Measurements from ENCODE around the gene CPE.

CPE gene

DNA sequence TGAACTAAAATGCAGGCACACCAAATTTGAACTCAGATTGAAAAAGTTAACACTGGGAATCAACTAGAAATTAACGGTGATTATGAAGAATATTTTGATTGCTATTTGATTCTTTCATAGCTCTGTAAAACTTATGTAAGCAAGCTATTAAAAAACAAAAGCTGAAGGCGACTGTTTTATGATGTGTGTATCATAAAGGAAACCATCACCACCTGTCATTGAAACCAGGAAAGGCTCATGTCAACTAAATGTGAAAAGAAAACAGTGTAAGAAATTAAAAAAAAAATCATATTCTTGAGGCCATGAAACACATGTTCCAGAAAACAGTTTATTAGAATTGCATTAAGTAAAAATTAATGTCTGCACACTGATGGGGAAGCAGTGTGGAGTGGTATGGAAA, 24.2 kb downstream of the CPE start:
- 100% methylated on average over 1 of the region's 2 CpGs; no CpG with 5 or more reads in 1 of the 2 experiments for WGBS, 2 experiments (ENCODE audit: insufficient coverage in 2 of 2)
- no peak overlapping the region for H3K4me3 ChIP-seq (ENCODE audit: extremely low read depth, insufficient read depth, low read length, poor library complexity, severe bottlenecking)
- H3K27ac ChIP-seq (ENCODE audit: low read depth, low read length, severe bottlenecking): no peak overlapping the region
- H3K4me1 ChIP-seq (ENCODE audit: control insufficient read depth, insufficient read depth, low read length, poor library complexity, severe bottlenecking): no peaks in the 10 kb centered on the region
- no peaks in the 10 kb centered on the region for H3K36me3 ChIP-seq (ENCODE audit: control insufficient read depth, insufficient read depth, low read length)
- no peaks in the 10 kb centered on the region for H3K9me3 ChIP-seq (ENCODE audit: control insufficient read depth, low read length)

DNA sequence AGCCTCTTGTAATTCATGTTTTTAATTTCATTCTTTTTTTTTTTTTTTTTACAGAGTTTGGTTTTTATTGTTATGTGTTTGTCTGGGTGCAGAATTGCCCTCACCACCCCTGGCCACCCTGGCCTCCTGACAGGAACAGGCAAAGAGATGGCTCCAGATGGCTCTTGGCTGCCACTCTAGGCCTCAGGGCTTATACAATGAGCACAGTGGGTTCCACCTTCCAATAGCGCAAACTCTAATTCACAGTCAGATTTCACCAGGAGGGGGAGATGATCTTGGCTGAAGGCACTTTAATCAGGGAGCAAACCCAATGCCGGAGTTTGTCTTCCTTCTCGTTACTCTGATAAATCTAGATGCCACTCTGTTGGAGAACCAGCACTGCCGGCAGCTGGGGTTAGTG, 24.8 kb downstream of the CPE start:
- WGBS, 2 experiments (ENCODE audit: insufficient coverage in 2 of 2): 85 to 100% methylated on average over 1 to 2 of the region's 4 CpGs

DNA sequence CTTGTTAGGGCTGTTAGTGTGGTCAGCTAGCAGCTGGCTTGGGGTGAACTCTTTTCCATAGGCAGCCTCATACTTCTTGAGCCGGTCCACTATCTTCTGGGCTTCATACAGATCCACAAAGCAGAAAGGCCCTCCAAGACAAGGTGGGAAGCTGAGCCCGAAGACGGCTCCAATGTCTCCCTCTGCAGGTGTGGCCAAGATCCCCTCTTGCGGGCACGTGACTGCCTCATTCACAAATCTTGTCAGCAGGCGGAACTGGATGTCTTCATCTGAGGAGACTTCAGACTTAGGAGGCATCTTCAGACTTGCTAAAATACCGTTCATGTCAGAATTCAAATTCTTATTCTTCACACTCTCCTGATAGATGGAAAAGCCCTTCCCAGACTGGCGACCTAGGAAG, 25.3 kb downstream of the CPE start:
- Histone ChIP-seq H3K9me3 (ENCODE audit: control insufficient read depth, low read length) (no peaks in the 10 kb centered on the region), H3K27ac (ENCODE audit: low read depth, low read length, severe bottlenecking) (no peak overlapping the region), H3K36me3 (ENCODE audit: control insufficient read depth, insufficient read depth, low read length) (no peaks in the 10 kb centered on the region), H3K4me3 (ENCODE audit: extremely low read depth, insufficient read depth, low read length, poor library complexity, severe bottlenecking) (no peak overlapping the region), H3K4me1 (ENCODE audit: control insufficient read depth, insufficient read depth, low read length, poor library complexity, severe bottlenecking) (no peaks in the 10 kb centered on the region)
- 89 to 93% methylated on average over 6 to 8 of the region's 8 CpGs for WGBS, 2 experiments (ENCODE audit: insufficient coverage in 2 of 2)

More for the DNA sequence above, 24.8 kb downstream of the CPE start:
- Histone ChIP-seq H3K4me3 (ENCODE audit: extremely low read depth, insufficient read depth, low read length, poor library complexity, severe bottlenecking) (no peak overlapping the region), H3K27ac (ENCODE audit: low read depth, low read length, severe bottlenecking) (no peak overlapping the region), H3K4me1 (ENCODE audit: control insufficient read depth, insufficient read depth, low read length, poor library complexity, severe bottlenecking) (no peaks in the 10 kb centered on the region), H3K9me3 (ENCODE audit: control insufficient read depth, low read length) (no peaks in the 10 kb centered on the region), H3K36me3 (ENCODE audit: control insufficient read depth, insufficient read depth, low read length) (no peaks in the 10 kb centered on the region)

DNA sequence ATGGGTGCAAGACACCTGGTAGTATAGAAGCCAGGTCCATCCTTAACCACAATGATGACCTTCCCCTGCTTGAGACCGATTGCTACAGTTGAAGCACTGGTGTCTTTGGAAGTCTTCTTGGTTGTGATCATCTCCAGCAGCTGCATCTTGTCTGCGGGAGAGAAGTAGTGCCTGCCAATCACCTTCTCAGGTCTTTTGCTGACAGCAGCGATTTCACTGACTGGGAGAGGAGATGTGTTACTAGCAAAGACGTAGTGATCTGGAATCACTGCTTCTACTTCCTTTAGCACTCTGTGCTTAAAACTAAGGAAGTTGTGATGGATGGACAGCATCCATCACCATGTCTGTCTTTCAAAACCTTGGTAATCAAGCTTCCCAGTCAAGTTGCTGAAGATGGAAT, 25.9 kb downstream of the CPE start:
- H3K4me3 ChIP-seq (ENCODE audit: extremely low read depth, insufficient read depth, low read length, poor library complexity, severe bottlenecking): no peak overlapping the region
- WGBS, 2 experiments (ENCODE audit: insufficient coverage in 2 of 2): 80 to 95% methylated on average over 4 of the region's 4 CpGs
- no peaks in the 10 kb centered on the region for H3K4me1 ChIP-seq (ENCODE audit: control insufficient read depth, insufficient read depth, low read length, poor library complexity, severe bottlenecking)
- H3K9me3 ChIP-seq (ENCODE audit: control insufficient read depth, low read length): no peaks in the 10 kb centered on the region
- no peak overlapping the region for H3K27ac ChIP-seq (ENCODE audit: low read depth, low read length, severe bottlenecking)
- no peaks in the 10 kb centered on the region for H3K36me3 ChIP-seq (ENCODE audit: control insufficient read depth, insufficient read depth, low read length)

DNA sequence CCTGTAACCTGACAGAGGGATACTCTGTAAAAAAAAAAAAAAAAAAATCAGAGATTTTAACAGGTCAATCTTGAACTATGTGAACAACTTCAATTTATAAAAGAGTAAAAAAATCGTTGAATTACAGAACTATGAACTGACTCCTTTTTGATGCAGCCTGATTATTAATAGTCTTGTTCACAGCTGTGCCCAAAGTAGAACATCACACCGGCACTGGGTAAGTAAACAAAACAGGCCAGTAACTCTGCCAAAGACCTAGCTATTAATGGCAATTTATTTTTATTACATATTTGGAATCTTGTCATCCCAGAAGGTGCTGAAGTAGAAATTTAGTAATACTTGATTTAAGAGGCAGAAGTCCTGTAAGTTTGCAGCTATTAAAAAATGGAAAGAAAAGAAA, 31.4 kb downstream of the CPE start:
- Histone ChIP-seq H3K4me3 (ENCODE audit: extremely low read depth, insufficient read depth, low read length, poor library complexity, severe bottlenecking) (no peak overlapping the region), H3K4me1 (ENCODE audit: control insufficient read depth, insufficient read depth, low read length, poor library complexity, severe bottlenecking) (no peaks in the 10 kb centered on the region), H3K27ac (ENCODE audit: low read depth, low read length, severe bottlenecking) (no peak overlapping the region), H3K9me3 (ENCODE audit: control insufficient read depth, low read length) (no peaks in the 10 kb centered on the region), H3K36me3 (ENCODE audit: control insufficient read depth, insufficient read depth, low read length) (no peaks in the 10 kb centered on the region)
- WGBS, 2 experiments (ENCODE audit: insufficient coverage in 2 of 2): no CpG with 5 or more reads among the region's 2 CpGs

DNA sequence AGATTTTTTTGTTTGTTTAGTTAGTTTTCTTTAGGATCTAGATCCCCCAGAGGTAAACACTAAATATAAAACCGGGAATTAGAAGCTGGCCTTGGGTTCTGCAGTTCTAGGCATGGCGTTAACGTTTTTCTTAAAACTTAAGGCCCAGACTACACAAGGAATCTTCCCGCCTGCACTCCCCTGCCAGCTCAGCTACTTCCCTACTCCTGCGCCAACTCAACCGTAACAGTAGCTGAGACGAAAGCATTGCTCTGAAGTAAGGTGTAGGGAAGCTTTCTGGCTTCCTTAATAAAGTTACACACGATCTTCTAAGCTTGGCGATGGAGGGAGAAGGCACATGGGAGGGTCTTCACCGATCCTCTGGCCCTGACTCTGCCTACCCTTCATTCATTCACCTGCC, 37.1 kb downstream of the CPE start:
- Histone ChIP-seq H3K9me3 (ENCODE audit: control insufficient read depth, low read length) (no peaks in the 10 kb centered on the region), H3K27ac (ENCODE audit: low read depth, low read length, severe bottlenecking) (no peak overlapping the region), H3K36me3 (ENCODE audit: control insufficient read depth, insufficient read depth, low read length) (no peaks in the 10 kb centered on the region), H3K4me1 (ENCODE audit: control insufficient read depth, insufficient read depth, low read length, poor library complexity, severe bottlenecking) (no peaks in the 10 kb centered on the region), H3K4me3 (ENCODE audit: extremely low read depth, insufficient read depth, low read length, poor library complexity, severe bottlenecking) (no peak overlapping the region)
- WGBS, 2 experiments (ENCODE audit: insufficient coverage in 2 of 2): 87 to 92% methylated on average over 4 to 5 of the region's 10 CpGs

DNA sequence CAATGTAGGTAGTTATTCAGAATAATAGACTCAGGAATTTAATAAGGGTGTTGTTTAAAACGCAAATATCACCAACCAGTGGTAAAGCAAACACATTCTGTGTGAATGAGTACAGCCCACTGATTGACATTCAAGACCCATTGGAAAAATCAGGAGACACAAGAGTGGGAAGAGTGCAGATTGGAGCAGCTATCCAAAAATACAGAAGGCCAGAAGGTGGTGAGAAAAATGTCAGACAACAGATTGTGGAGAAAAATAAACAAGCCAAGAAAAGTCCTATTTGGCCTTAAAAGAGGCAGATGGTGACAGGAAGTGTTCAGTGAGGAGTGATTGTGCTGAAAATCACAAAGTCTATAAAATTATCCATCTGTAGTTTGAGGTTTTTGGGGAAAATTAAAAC, 39.3 kb downstream of the CPE start:
- Histone ChIP-seq H3K4me3 (ENCODE audit: extremely low read depth, insufficient read depth, low read length, poor library complexity, severe bottlenecking) (no peak overlapping the region), H3K4me1 (ENCODE audit: control insufficient read depth, insufficient read depth, low read length, poor library complexity, severe bottlenecking) (no peaks in the 10 kb centered on the region), H3K27ac (ENCODE audit: low read depth, low read length, severe bottlenecking) (no peak overlapping the region), H3K9me3 (ENCODE audit: control insufficient read depth, low read length) (no peaks in the 10 kb centered on the region), H3K36me3 (ENCODE audit: control insufficient read depth, insufficient read depth, low read length) (no peaks in the 10 kb centered on the region)
- 60 to 100% methylated on average over 1 of the region's 1 CpG for WGBS, 2 experiments (ENCODE audit: insufficient coverage in 2 of 2)

DNA sequence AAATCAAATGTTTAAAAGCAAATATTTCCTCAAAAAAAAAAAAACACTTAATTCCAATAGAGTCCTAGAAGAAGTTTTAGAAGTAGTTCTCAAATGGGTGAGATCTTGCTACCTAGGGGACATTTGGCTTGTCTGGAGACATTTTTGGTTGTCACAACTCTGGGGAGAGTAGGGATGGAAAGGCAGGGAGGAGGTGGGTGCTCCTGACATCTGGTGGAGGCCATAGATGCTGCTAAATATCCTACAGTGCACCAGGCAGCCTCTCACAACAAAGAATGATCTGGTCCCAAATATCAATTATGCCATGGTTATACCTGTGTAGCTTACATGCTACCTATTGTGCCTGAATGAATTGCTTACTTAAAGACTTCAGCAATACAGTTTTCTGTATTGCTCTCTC, 46.8 kb downstream of the CPE start:
- Histone ChIP-seq H3K4me3 (ENCODE audit: extremely low read depth, insufficient read depth, low read length, poor library complexity, severe bottlenecking) (no peak overlapping the region), H3K36me3 (ENCODE audit: control insufficient read depth, insufficient read depth, low read length) (no peaks in the 10 kb centered on the region), H3K4me1 (ENCODE audit: control insufficient read depth, insufficient read depth, low read length, poor library complexity, severe bottlenecking) (no peaks in the 10 kb centered on the region), H3K27ac (ENCODE audit: low read depth, low read length, severe bottlenecking) (no peak overlapping the region), H3K9me3 (ENCODE audit: control insufficient read depth, low read length) (peaks cover 5% of the 10 kb centered on the region)

DNA sequence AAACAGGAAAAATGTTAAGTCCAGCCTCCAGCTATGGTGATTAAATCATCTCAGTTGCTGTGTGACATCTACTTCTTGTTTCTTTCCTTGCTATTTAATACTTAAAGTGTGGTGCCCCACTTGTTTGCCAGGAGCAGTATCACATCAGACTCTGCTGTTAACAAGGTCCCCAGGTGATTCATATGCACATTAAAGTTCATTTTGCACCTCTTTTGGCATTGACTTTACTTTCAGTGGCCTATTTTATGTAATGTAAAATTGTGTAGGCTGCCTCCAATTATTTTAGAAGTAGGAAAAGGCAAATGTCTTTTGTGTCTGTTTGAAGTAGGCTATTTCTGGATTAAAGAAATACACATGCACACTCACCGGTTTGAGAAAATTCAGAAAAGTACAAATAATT, 47.5 kb downstream of the CPE start:
- peaks cover 5% of the 10 kb centered on the region for H3K9me3 ChIP-seq (ENCODE audit: control insufficient read depth, low read length)
- H3K36me3 ChIP-seq (ENCODE audit: control insufficient read depth, insufficient read depth, low read length): no peaks in the 10 kb centered on the region
- H3K4me1 ChIP-seq (ENCODE audit: control insufficient read depth, insufficient read depth, low read length, poor library complexity, severe bottlenecking): no peaks in the 10 kb centered on the region
- no peak overlapping the region for H3K4me3 ChIP-seq (ENCODE audit: extremely low read depth, insufficient read depth, low read length, poor library complexity, severe bottlenecking)
- WGBS, 2 experiments (ENCODE audit: insufficient coverage in 2 of 2): no CpG with 5 or more reads among the region's 1 CpG
- H3K27ac ChIP-seq (ENCODE audit: low read depth, low read length, severe bottlenecking): no peak overlapping the region

DNA sequence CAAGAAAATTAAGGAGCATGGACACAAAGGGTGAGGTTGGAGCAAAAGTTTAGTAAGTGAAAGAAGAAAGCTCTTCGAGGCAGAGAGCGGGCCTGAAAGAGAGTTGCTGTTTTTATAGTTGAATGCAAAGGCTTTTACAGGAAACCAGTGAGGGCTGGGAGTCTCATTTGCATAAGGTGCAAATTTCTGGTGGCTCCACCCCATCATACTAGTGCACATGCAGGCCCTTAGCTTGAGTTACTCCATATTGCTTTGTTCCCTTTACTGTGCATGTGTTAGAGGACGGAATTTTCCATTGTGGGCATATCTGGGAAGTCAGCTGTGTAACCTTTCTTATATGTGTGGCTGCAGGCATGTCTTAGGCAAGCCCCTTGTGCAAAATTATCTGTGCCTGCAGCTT, 48.0 kb downstream of the CPE start:
- Histone ChIP-seq H3K9me3 (ENCODE audit: control insufficient read depth, low read length) (peaks cover 5% of the 10 kb centered on the region), H3K4me3 (ENCODE audit: extremely low read depth, insufficient read depth, low read length, poor library complexity, severe bottlenecking) (no peak overlapping the region), H3K36me3 (ENCODE audit: control insufficient read depth, insufficient read depth, low read length) (no peaks in the 10 kb centered on the region), H3K27ac (ENCODE audit: low read depth, low read length, severe bottlenecking) (no peak overlapping the region), H3K4me1 (ENCODE audit: control insufficient read depth, insufficient read depth, low read length, poor library complexity, severe bottlenecking) (no peaks in the 10 kb centered on the region)
- 50 to 65% methylated on average over 2 to 3 of the region's 3 CpGs for WGBS, 2 experiments (ENCODE audit: insufficient coverage in 2 of 2)

DNA sequence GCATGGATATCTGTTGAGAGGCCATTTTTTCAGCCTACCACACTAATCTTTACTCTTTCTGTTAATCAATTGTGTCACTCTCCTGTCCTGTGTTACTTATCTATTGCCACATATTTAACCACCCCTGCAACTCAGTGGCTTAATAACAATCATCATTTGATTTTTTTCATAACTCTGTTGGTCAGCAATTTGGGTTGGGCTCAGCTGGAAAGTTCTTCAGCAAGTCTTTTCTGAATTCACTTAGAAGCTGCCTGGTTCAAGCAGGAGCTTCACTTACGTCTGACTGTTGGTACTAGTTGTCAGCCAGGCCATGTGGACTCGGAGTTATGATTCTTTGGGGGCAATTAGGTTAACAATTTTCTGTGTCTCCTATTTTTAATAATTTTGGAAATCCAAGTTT, 50.1 kb downstream of the CPE start:
- no peaks in the 10 kb centered on the region for H3K36me3 ChIP-seq (ENCODE audit: control insufficient read depth, insufficient read depth, low read length)
- H3K4me3 ChIP-seq (ENCODE audit: extremely low read depth, insufficient read depth, low read length, poor library complexity, severe bottlenecking): no peak overlapping the region
- no peak overlapping the region for H3K27ac ChIP-seq (ENCODE audit: low read depth, low read length, severe bottlenecking)
- H3K4me1 ChIP-seq (ENCODE audit: control insufficient read depth, insufficient read depth, low read length, poor library complexity, severe bottlenecking): no peaks in the 10 kb centered on the region
- peaks cover 5% of the 10 kb centered on the region for H3K9me3 ChIP-seq (ENCODE audit: control insufficient read depth, low read length)
- WGBS, 2 experiments (ENCODE audit: insufficient coverage in 2 of 2): 0% methylated on average over 1 of the region's 2 CpGs; no CpG with 5 or more reads in 1 of the 2 experiments

DNA sequence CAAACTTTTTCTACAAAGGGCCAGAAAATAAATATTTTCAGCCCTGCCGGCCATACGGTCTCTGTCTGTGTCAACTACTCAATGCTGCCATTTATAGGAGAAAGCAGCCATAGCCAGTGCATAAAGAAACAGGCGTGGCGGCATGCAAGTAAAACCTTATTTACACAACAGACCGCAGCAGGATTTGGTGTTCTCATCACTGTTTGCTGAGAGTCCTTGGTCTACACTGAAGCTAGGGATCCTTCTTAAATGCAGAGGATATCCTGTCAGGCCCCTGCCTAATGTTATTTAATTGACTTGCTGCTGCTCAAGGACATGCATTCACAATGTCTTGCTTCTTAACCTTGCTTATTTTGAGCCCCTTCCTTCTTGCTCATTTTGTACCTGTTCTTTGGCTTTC, 54.7 kb downstream of the CPE start:
- Histone ChIP-seq H3K27ac (ENCODE audit: low read depth, low read length, severe bottlenecking) (no peak overlapping the region), H3K36me3 (ENCODE audit: control insufficient read depth, insufficient read depth, low read length) (no peaks in the 10 kb centered on the region), H3K4me1 (ENCODE audit: control insufficient read depth, insufficient read depth, low read length, poor library complexity, severe bottlenecking) (peaks cover 5% of the 10 kb centered on the region), H3K9me3 (ENCODE audit: control insufficient read depth, low read length) (peaks cover 3% of the 10 kb centered on the region), H3K4me3 (ENCODE audit: extremely low read depth, insufficient read depth, low read length, poor library complexity, severe bottlenecking) (no peak overlapping the region)
- WGBS, 2 experiments (ENCODE audit: insufficient coverage in 2 of 2): 88 to 92% methylated on average over 5 of the region's 5 CpGs
